ENCODE measurements around the gene CFAP90. TPM values are rescaled to one million over a fixed set of nuclear protein-coding genes. Genes with fewer than 3 reads are reported as not detected.

Gene CFAP90
- total and polyA plus RNA-seq, 2 of the 8 experiments (the other 6 are each of a cell fraction or from before 2014, with no cell fraction given), result 0.39 to 0.92 TPM

GRCh38 chr5:7897014-7897600 lies 46.2 kb upstream of the CFAP90 start:
- Histone ChIP-seq H3K79me1 (ENCODE audit: low read depth, low read length) (no peaks in the 10 kb centered on the region), H2AK5ac (ENCODE audit: low read depth, low read length) (no peak overlapping the region), H2AFZ (ENCODE audit: low read length) (no peak overlapping the region), H4K91ac (replicated peaks; ENCODE audit: insufficient read length, low read length) (no peak overlapping the region), H3K27ac (ENCODE audit: low read depth, low read length) (no peak overlapping the region), H3K4me2 (ENCODE audit: insufficient read depth in 1 of 2, low read depth in 2 of 2, low read length in 2 of 2) (no peak overlapping the region), H2BK15ac (ENCODE audit: low read length) (no peak overlapping the region), H3K36me3 (ENCODE audit: control insufficient read depth in 2 of 4, insufficient read depth in 4 of 4, low read length in 3 of 4) (peaks cover 5 to 80% (median 50%) of the 10 kb centered on the region in 4 experiments), H3K18ac (ENCODE audit: extremely low read depth, low read length) (no peak overlapping the region), H3K4ac (replicated peaks; ENCODE audit: insufficient read length, low read depth, low read length) (no peak overlapping the region), H4K5ac (ENCODE audit: insufficient read length, low read depth, low read length) (no peak overlapping the region), H3K56ac (replicated peaks; ENCODE audit: insufficient read length, low read depth, low read length) (no peak overlapping the region), H4K8ac (ENCODE audit: extremely low read depth, insufficient read depth, low read length) (no peak overlapping the region), H3K79me2 (ENCODE audit: control insufficient read depth in 1 of 2, insufficient read depth in 2 of 2, low read length in 2 of 2) (no peaks in the 10 kb centered on the region), H3K4me3 (ENCODE audit: extremely low read depth in 1 of 4, insufficient read depth in 2 of 4, low read depth in 3 of 4, low read length in 4 of 4) (no peak overlapping the region), H3K23ac (ENCODE audit: insufficient read length) (no peak overlapping the region), H2BK5ac (ENCODE audit: low read depth, low read length) (no peak overlapping the region), H3K14ac (ENCODE audit: insufficient read length) (no peak overlapping the region), H3K9me3 (ENCODE audit: insufficient read depth in 2 of 2, low read depth in 1 of 2, low read length in 1 of 2) (no peaks in the 10 kb centered on the region), H3K9ac (replicated peaks in 1 of 4; ENCODE audit: extremely low read depth in 1 of 4, low read depth in 3 of 4, low read length in 3 of 4) (no peak overlapping the region), H3K27me3 (replicated peaks in 1 of 4; ENCODE audit: control insufficient read depth in 3 of 4, extremely low read depth in 1 of 4, insufficient read depth in 3 of 4, low read length in 3 of 4) (no peaks in the 10 kb centered on the region), H2BK20ac (ENCODE audit: low read length) (no peak overlapping the region), H2BK120ac (replicated peaks; ENCODE audit: low read depth, low read length) (no peak overlapping the region), H3K4me1 (replicated peaks in 1 of 4; ENCODE audit: control insufficient read depth in 3 of 4, insufficient read depth in 4 of 4, low read length in 3 of 4) (no peaks in the 10 kb centered on the region), H4K20me1 (replicated peaks in 1 of 2; ENCODE audit: control insufficient read depth in 1 of 2, insufficient read depth in 2 of 2, low read length in 2 of 2) (peaks cover 0 to 3% of the 10 kb centered on the region in 2 experiments), H3K23me2 (ENCODE audit: low read depth, low read length) (no peaks in the 10 kb centered on the region), H2BK12ac (ENCODE audit: low read depth, low read length) (no peak overlapping the region)
- no peak for FAIRE-seq
- CTCF ChIA-PET (ENCODE audit: partially characterized antibody), result interaction anchor here (0.7 to 0.9 kb wide), 6 partner anchors 9 to 68 kb away, joined by 3 to 7 read pairs (median 4); no protein-coding TSS in a partner anchor
- POLR2A ChIA-PET (ENCODE audit: partially characterized antibody), result no interaction called here
- peak in 1 of 2 experiments; percentile 9 for DNase-seq (ENCODE audit: low read depth in 1 of 2, low spot score in 2 of 2)
- 85% methylated on average over 5 of the region's 5 CpGs; no CpG with 5 or more reads in 1 of the 2 experiments for WGBS, 2 experiments (ENCODE audit: extremely low coverage in 1 of 2, insufficient coverage in 1 of 2, insufficient read length in 1 of 2, insufficient replicate concordance in 2 of 2, low coverage in 1 of 2, low lambda C conversion rate in 2 of 2, missing lambda C conversion rate in 1 of 2)
- TF ChIP-seq EP300 (IDR thresholded peaks at IDR 0.05; ENCODE audit: borderline replicate concordance in 1 of 2, low read depth in 2 of 2, low read length in 2 of 2) (no peak), CTCF (IDR thresholded peaks at IDR 0.05; ENCODE audit: control extremely low read depth in 1 of 3, insufficient read depth in 1 of 3, low read depth in 1 of 3, low read length in 3 of 3) (peak; percentile 22 to 61 (median 57); a peak in 3 of 4 replicates), YY1 (IDR thresholded peaks at IDR 0.05; ENCODE audit: low read depth, low read length) (peak; percentile 80), EZH2 (IDR thresholded peaks at IDR 0.05; ENCODE audit: low read depth, low read length, severe bottlenecking) (no peak), BRCA1 (IDR thresholded peaks at IDR 0.05; ENCODE audit: low read depth, low read length) (no peak), ASH2L (IDR thresholded peaks at IDR 0.05; ENCODE audit: low read length) (no peak), TEAD4 (IDR thresholded peaks at IDR 0.05; ENCODE audit: low read depth, low read length) (no peak), RAD21 (IDR thresholded peaks at IDR 0.05 in 1 of 2, conservative IDR thresholded peaks at IDR 0.05 in 1 of 2; ENCODE audit: low read depth in 2 of 2, low read length in 2 of 2) (peak; percentile 32 to 41; a peak in 3 of 4 replicates), POU5F1 (IDR thresholded peaks at IDR 0.05; ENCODE audit: low read depth, low read length) (no peak), TBP (IDR thresholded peaks at IDR 0.05; ENCODE audit: low read depth, low read length) (no peak), SP4 (IDR thresholded peaks at IDR 0.05; ENCODE audit: low read length) (no peak)
